ENCODE data around the gene SERPINB4.
"Not testable (repeated sequence)": the region's sequence is repeated elsewhere in the genome, so short reads cannot be mapped to it uniquely, and the experiment has no call there.

DNA sequence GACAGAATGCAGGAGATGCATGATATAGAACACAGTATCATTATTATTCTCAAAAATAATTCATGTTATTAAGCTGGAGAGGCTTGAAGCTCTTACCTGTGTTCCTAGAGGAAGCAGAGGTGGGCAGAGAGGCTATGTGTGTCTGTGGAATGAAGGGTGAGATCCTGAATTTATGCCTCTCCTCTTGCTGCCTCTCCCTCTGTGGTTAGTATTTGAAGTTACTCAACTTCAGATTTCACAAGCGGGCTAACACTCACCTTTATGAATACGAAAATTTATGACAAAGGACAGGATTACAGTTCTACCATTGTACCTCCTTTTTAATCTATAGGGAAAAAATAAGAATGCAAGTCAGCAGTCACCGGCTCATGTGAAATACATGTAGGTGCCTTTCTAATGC, 17.7 kb upstream of the SERPINB4 start, which contains the start of gene SERPINB3:
- not testable (repeated sequence) for TF ChIP-seq POLR2A (IDR thresholded peaks at IDR 0.05; ENCODE audit: low read depth, low read length); TAF1 (IDR thresholded peaks at IDR 0.05; ENCODE audit: low read depth, low read length); POLR2AphosphoS5 (IDR thresholded peaks at IDR 0.05; ENCODE audit: low read depth, low read length); PAX5 (IDR thresholded peaks at IDR 0.05; ENCODE audit: insufficient read depth, low read length, severe bottlenecking); POU2F2 (IDR thresholded peaks at IDR 0.05; ENCODE audit: low read depth, low read length)

All from GM12891 (cell line).